Loucy (cell line): ENCODE data around the gene CAMK2A.

Experiments
- H2AFZ ChIP-seq: fragments of 200-600 bp; sonication (generic); 2 replicates; pipeline ENCODE4 v1.6.0; 2016; ENCODE audit warnings: antibody characterized with exemption, mild to moderate bottlenecking, low read length, moderate library complexity
- H3F3A ChIP-seq: fragments of 200-600 bp; 2 replicates; pipeline ENCODE4 v1.6.0; 2016; ENCODE audit warnings: antibody characterized with exemption, low read depth, mild to moderate bottlenecking
- H3K27me3 ChIP-seq: fragments of 200-600 bp; sonication (generic); 2 replicates; pipeline ENCODE4 v1.6.1; 2014; ENCODE audit warnings: low read length, mild to moderate bottlenecking; ENCODE audit not compliant: insufficient read depth, poor library complexity, severe bottlenecking
- H3K36me3 ChIP-seq: fragments of 200-600 bp; sonication (generic); 2 replicates; pipeline ENCODE4 v1.6.1; 2016; ENCODE audit warnings: low read length; ENCODE audit not compliant: insufficient read depth
- H3K4me1 ChIP-seq: fragments of 200-600 bp; sonication (generic); 2 replicates; pipeline ENCODE4 v1.5.1; 2014; ENCODE audit warnings: low read length, mild to moderate bottlenecking; ENCODE audit not compliant: insufficient read depth, poor library complexity, severe bottlenecking
- H3K4me2 ChIP-seq: fragments of 200-600 bp; sonication (generic); 2 replicates; pipeline ENCODE4 v1.6.0; 2014; ENCODE audit warnings: antibody characterized with exemption, low read length, low read depth, mild to moderate bottlenecking; ENCODE audit not compliant: poor library complexity, severe bottlenecking
- H3K4me3 ChIP-seq: fragments of 200-600 bp; sonication (generic); 2 replicates; pipeline ENCODE4 v1.5.1; 2014; ENCODE audit warnings: low read length, mild to moderate bottlenecking, mixed read lengths; ENCODE audit not compliant: poor library complexity, severe bottlenecking
- H3K79me2 ChIP-seq: fragments of 200-600 bp; sonication (generic); 2 replicates; pipeline ENCODE4 v1.6.1; 2014; ENCODE audit warnings: low read length; ENCODE audit not compliant: insufficient read depth
- H3K9ac ChIP-seq: fragments of 200-600 bp; sonication (generic); 2 replicates; pipeline ENCODE4 v1.6.0; 2014; ENCODE audit warnings: mild to moderate bottlenecking, low read depth, low read length, moderate library complexity; ENCODE audit not compliant: poor library complexity, severe bottlenecking
- H3K9me2 ChIP-seq: fragments of 200-600 bp; sonication (generic); replicated peaks from 2 replicates; pipeline ENCODE4 v1.6.1; 2016; ENCODE audit warnings: low read depth, low read length, mixed read lengths
- H3K9me3 ChIP-seq: fragments of 200-600 bp; sonication (generic); 2 replicates; pipeline ENCODE4 v1.6.1; 2014; ENCODE audit warnings: mild to moderate bottlenecking, antibody characterized with exemption, low read length, low read depth; ENCODE audit not compliant: insufficient read depth
- H4K20me1 ChIP-seq: fragments of 200-600 bp; sonication (generic); 2 replicates; pipeline ENCODE4 v1.6.0; 2014; ENCODE audit warnings: antibody characterized with exemption, low read length, mild to moderate bottlenecking; ENCODE audit not compliant: insufficient read depth, poor library complexity, severe bottlenecking
- EZH2phosphoT487 ChIP-seq: fragments of 200-600 bp; IDR thresholded peaks from 2 replicates; pipeline ENCODE4 v1.6.1; 2018; ENCODE audit warnings: antibody characterized with exemption, mild to moderate bottlenecking, moderate library complexity, borderline replicate concordance
- TF ChIP-seq, protein P1 (sequence below): fragments of 200-600 bp; sonication (generic); conservative IDR thresholded peaks from 2 replicates; pipeline ENCODE4 v1.5.1; 2014; ENCODE audit warnings: mild to moderate bottlenecking, antibody characterized with exemption, low read length

Gene CAMK2A

DNA sequence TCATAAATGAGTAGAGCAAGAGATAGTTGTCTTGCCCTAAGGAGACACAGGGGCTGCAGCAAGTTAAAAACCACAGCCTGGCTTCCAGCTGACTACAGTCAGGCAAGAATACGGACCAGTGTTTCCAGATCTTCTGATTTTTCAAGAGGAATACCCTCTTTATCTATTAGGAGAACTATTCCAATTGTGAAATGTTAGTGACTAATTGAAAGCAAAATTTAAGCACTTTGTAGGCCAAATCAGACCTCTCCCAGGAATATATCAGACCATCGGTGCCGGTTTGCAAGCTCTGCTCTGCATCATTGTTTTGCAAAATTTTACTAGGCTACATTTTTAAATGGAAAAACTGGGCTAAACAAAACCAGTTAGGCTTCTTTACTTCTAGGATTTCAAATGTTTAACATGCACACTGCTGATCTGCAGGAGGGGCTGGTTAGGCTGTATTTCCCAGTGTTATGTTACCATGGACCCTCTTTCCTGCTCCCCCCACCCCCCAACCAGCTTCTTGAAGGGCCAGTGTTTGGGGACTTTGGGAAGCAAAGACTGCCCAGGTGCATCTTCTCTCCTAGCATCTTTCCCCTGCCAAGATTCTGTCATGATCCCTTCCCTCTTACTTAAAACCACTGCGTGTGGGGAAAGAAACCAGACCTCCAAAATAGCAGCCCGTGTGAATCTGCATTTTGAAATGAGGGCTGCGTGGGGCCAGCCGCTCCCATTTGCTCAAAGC, 14.2 kb upstream of the CAMK2A start:
- no peaks in the 10 kb centered on the region for H3K9me2 ChIP-seq
- H3K9ac ChIP-seq = no peak overlapping the region
- H3K27me3 ChIP-seq = no peaks in the 10 kb centered on the region
- no peak overlapping the region for H2AFZ ChIP-seq
- H3K36me3 ChIP-seq = no peaks in the 10 kb centered on the region
- H3K4me1 ChIP-seq = no peaks in the 10 kb centered on the region
- H4K20me1 ChIP-seq = no peaks in the 10 kb centered on the region
- no peak overlapping the region for H3K4me3 ChIP-seq
- TF ChIP-seq, protein P1, sequence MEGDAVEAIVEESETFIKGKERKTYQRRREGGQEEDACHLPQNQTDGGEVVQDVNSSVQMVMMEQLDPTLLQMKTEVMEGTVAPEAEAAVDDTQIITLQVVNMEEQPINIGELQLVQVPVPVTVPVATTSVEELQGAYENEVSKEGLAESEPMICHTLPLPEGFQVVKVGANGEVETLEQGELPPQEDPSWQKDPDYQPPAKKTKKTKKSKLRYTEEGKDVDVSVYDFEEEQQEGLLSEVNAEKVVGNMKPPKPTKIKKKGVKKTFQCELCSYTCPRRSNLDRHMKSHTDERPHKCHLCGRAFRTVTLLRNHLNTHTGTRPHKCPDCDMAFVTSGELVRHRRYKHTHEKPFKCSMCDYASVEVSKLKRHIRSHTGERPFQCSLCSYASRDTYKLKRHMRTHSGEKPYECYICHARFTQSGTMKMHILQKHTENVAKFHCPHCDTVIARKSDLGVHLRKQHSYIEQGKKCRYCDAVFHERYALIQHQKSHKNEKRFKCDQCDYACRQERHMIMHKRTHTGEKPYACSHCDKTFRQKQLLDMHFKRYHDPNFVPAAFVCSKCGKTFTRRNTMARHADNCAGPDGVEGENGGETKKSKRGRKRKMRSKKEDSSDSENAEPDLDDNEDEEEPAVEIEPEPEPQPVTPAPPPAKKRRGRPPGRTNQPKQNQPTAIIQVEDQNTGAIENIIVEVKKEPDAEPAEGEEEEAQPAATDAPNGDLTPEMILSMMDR = no peak
- no peak for TF ChIP-seq EZH2phosphoT487
- H3F3A ChIP-seq = no peaks in the 10 kb centered on the region
- H3K9me3 ChIP-seq = no peaks in the 10 kb centered on the region
- H3K79me2 ChIP-seq = no peaks in the 10 kb centered on the region
- H3K4me2 ChIP-seq = no peak overlapping the region

DNA sequence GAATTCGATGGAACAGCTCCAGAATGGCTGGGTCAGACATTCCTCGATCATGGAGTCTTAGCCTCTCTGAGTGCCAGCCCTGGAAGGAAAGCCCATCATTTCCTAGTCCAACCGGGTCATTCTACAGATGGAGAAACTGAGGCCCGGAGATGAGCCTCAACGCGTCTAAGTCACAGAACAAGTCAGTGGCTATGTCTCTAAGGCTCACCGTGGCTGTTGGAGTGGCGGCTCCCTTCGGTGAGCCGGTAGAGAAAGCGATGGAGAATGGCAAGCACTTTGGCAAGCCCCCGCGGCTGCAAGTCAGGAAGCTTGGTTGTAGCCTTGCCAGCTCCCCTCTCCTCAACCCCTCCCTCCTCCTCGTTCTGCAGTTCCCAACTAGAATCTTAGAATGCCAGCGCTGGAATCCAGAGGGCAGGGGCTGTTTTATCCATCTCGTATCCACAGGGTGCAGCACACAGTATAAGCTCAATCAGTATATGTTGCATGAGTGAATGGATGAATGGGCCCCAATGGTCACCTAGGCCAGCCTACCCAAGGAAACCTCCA, 13.6 kb upstream of the CAMK2A start:
- Histone ChIP-seq H3K9me2 (no peaks in the 10 kb centered on the region), H3K4me1 (no peaks in the 10 kb centered on the region), H3K9ac (no peak overlapping the region), H3K9me3 (no peaks in the 10 kb centered on the region), H3K4me3 (no peak overlapping the region), H3K27me3 (no peaks in the 10 kb centered on the region), H3F3A (no peaks in the 10 kb centered on the region), H4K20me1 (no peaks in the 10 kb centered on the region), H3K36me3 (no peaks in the 10 kb centered on the region), H2AFZ (no peak overlapping the region), H3K4me2 (no peak overlapping the region), H3K79me2 (no peaks in the 10 kb centered on the region)
- TF ChIP-seq, protein P1 = no peak
- no peak for TF ChIP-seq EZH2phosphoT487

DNA sequence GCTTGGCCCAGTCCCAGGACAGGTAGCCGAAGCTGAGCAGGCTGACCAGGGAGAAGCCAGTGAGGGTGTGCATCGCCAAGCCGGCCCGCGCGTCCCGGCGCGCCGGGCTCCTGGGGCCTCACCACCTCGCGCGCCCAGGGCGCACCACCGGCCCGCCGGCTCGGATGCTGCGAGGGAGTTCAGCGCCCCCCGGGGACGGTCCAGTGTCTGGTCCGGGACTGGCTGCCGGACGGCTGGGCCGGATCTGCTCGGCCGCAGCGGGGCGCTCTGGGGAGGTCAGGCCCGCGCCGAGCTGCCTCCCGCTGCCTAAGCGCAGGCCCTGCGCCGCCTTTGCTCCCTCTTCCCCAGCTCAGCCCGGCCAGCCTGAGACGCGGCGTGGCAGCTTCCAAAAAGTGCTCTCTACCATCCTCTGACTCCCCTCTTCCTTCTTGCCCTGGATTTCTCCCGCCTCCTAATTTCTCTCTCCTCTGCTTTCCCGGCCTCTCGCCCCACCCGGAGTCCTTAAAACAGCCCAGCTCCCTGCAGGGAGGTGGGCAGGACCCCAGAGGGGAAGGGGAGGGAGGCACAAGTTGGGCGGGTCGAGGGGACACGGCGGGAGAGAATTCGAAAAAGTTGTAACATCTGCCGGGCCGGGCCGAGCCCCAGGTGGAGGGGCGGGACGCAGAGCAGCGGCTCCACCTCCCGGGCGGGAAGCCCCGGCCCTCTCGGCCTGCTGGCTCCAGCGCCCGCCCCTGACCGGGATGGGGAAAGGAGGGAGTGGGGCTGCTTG, 12.9 kb upstream of the CAMK2A start, which contains the start of gene ARSI:
Gene ARSI, minus strand, starts transcription at position 605 of the 769 bp plus-strand sequence. Its CDS starts 532 bp downstream, at position 73.
- H3K4me3 ChIP-seq = no peak within 1 kb of the TSS
- no peaks in the 10 kb centered on the region for H3K36me3 ChIP-seq
- no peaks in the 10 kb centered on the region for H3K79me2 ChIP-seq
- H4K20me1 ChIP-seq = no peaks in the 10 kb centered on the region
- H3F3A ChIP-seq = no peaks in the 10 kb centered on the region
- no peaks in the 10 kb centered on the region for H3K4me1 ChIP-seq
- H3K9me2 ChIP-seq = no peaks in the 10 kb centered on the region
- no peaks in the 10 kb centered on the region for H3K27me3 ChIP-seq
- no peaks in the 10 kb centered on the region for H3K9me3 ChIP-seq
- no peak within 1 kb of the TSS for H3K4me2 ChIP-seq
- no peak within 1 kb of the TSS for H3K9ac ChIP-seq
- no peak within 1 kb of the TSS for H2AFZ ChIP-seq
- TF ChIP-seq, protein P1 = no peak
- TF ChIP-seq EZH2phosphoT487 = no peak
